HG02623 (cell line): ENCODE data around the gene RDH11.
"Not testable (repeated sequence)": the region's sequence is repeated elsewhere in the genome, so short reads cannot be mapped to it uniquely, and the experiment has no call there.

Source experiments
- ATAC-seq: cut with Tn5 transposase; IDR thresholded peaks from one replicate; pipeline ENCODE4 v1.9.1; 2021; ENCODE audit warnings: moderate library complexity; ENCODE audit not compliant: unreplicated experiment

Gene RDH11

DNA sequence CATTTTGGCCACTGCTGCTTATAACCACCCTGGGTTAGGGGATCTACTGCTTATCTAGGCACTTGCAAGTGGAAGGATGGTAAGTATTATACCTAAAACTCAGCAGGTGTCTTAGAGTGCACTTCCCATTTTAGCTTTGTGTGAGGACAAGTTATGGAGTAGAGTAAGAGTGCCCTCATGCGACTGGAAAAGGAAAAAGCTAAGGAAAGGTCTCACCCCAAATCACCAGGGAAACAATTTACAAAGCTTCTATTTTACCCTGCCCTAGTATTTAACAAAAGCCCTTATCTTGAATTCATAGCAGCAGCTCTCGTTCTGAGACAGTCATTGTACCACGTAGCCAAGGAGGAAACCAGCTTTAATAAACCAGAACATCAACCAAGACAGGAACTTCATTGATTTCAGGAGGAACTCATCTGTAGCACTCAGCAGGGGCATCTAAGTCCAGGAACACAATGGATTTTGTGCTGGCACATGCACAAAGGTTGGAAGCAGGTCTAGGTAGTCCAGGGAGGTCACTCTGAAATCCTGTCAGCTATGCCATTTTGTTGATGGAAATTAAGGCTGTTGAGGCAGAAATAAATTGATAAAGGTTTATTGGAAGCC is 9.0 kb upstream of the RDH11 start:
- ATAC-seq: no peak

DNA sequence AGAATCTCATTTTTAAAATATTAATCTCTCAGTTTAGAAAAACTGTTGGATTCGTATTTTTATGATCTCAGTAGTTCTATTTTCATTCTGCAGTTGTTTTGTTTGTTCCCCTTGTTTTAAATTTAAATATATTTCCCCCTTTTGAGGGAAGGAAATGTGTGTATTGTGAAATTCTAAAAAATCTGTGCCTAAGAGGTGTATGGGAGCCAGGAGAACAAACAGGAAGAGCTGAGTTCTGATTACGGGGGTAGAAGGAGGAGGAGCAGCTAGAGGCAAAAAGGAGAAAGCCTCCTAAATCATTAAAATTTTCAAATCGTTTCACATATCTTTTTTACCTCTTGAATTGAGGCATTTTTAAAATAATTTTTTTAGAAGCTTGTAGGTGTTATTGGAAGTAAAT is 8.4 kb upstream of the RDH11 start:
- no peak for ATAC-seq

DNA sequence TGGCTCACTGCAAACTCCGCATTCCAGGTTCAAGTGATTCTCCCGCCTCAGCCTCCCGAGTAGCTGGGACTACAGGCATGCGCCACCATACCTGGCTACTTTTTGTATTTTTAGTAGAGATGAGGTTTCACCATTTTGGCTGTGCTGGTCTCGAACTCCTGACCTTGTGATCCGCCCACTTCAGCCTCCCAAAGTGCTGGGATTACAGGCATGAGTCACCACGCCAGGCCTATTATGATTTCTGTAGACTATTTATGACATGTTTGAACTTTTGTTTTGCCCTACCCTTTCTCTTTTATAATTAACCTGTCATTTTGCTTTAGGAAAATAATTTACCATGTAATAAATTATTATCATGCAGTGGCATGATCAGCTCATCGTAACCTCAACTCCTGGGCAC is 5.9 kb upstream of the RDH11 start, which contains the start of gene RDH12:
TSS of gene RDH12 (plus strand) at position 395 of the 400 bp plus-strand sequence. CDS start 20,757 bp downstream, outside the sequence.
- not testable (repeated sequence) for ATAC-seq

DNA sequence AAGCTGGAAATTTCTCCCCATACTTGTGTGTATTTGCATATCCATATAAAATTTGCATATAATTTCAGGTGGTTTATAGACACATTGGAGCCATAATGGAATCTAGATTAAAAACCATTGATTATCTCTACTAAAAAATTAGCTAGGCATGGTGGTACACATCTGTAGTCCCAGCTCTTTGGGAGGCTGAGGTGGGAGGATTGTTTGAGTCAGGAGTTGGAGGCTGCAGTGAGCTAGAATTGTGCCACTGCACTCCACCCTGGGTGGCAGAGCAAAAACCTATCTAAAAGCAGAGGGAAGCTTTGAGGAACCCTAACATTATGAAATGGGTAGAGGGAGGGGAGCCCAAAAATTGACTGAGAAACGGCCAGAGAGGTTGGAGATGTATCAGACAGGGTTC is 2.6 kb upstream of the RDH11 start:
- ATAC-seq: no peak

DNA sequence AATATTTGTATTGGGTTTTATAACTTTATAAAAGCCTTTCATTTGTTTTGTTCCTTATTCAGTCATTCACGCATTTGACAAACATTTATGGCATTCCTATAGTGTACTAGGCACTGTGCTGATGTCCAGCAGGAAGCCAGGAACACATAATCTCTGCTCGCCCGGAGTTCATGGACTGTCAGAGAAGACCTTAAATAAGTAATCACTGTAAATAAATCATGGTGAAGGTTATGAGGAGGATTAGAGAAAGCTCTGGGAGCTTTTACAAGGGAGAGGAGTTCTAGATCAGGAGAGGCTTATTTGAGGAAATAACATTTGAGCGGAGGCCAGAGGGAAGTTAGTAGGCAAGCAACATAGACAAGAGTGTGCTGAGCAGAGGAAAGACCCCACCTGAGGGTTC is 1.4 kb upstream of the RDH11 start:
- ATAC-seq: no peak

DNA sequence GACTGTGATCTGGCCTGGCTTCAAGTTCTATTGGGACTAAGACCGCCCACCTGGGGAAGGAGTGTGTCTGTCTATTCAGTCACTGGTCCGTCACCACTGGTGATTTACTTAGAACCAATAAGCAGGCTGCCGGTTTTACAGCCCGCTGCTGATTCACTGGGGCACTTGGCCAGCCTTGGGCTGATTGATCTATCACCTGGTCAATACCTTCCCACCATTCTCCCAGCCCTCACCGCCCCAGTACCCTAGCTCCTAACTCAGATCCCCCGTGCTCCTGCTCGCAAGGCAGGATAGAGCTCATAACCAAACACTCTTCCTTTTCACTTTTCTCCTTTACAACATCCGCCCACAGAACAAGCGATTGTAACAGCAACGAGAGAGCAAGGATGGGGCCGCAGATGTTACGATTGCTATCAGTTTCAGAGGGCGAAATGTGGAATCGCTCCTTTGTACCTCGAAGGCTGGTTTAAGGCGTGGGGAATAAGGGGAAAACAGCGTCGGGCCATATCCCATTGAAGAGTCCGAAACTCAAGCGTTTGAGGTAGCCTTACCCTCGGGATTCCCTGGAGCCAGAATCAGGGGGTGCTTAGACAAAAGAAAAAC is 672 bp downstream of the RDH11 start:
- peak; percentile 81 for ATAC-seq

DNA sequence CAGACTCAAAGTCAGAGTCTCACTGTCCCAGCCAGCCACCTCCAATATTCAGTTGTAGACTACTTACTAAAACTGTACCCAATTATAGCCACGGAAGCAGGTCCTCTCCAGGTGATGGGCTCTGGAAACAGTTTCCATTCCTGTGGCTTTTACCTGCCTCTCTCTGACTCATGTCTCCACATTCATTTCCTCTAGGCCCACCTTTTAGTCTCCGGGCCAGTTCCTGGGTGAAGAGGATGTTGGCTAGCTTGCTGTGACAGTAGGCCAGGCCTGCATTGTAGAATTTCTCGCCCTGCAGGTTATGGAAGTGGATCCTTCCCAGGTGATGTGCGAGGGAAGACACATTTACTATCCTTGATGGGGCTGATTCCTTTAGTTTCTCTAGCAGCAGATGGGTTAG is 5.6 kb downstream of the RDH11 start:
- ATAC-seq: no peak

DNA sequence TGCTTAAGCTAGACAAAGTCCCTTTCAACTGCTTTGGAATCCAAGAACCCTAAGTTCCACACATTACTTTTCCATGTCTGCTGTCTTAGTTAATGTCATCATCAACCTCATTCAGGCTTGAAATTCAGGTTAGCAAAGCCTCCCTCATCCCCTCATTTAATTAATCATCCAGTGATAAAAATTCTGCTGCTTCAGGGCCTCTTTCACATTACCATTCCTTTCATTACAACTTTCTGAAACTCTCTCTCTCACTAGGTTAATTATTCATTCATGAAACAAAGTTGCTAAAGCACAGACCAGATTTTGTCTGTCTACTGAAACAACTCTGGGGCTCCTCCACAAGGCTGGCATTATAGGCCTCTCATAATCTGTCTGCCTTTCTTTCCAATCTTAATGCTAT is 11.7 kb downstream of the RDH11 start:
- ATAC-seq: no peak

DNA sequence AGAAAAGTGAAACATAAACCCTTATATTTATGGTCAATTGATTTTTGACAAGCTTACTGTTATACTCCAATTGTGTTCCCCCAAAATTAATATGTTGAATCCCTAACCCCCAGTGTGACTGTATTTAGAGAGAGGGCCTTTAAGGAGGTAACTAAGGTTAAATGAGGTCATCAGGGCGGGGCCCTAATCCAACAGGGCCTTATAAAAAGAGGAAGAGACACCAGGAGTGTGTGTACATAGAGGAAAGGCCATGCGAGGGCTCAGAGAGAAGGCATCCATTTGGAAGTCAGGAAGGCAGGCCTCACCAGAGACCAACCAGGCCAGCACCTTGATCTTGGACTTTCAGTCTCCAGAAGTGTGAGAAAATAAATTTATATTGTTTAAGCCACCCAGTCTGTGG is 14.6 kb downstream of the RDH11 start:
- no peak for ATAC-seq

DNA sequence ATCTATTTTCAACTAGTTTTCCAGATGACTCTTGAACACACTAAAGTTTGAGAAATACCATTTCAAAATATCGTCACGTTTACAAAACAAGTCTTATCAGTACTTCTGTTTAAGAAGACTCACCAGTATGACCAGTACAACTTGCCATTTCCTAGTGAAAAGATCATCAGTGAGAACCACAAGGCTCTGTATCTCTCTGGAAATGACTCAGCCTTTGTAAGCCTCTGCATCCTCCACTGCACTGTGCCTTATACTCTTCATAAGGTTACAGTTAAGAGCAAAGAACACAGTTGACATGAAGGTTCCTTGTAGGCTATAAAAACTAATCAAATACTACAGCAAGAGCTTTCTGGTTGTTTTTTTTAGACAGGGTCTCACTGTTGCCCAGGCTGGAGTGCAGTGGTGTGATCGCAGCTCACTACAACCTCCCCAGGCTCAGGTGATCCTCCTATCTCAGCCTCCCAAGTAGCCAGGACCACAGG is 15.4 kb downstream of the RDH11 start:
- ATAC-seq: peak; percentile 95

DNA sequence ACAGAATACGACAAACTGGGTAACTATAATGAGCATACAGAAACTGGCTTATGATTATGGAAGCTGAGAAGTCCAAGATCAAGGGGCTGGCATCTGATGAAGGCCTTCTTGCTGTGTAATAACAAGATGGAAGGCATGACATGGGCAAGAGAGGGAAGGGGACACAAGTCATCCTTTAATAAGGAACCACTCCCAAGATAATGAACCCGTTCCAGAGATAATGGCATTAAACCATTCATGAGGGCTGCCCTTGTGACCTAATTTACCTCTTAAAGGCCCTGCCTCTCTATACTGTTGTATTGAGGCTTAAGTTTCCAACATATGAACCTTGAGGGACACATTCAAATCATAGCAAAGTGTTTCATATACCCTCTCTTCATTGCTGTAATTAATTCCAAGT is 16.6 kb downstream of the RDH11 start:
- ATAC-seq: no peak

DNA sequence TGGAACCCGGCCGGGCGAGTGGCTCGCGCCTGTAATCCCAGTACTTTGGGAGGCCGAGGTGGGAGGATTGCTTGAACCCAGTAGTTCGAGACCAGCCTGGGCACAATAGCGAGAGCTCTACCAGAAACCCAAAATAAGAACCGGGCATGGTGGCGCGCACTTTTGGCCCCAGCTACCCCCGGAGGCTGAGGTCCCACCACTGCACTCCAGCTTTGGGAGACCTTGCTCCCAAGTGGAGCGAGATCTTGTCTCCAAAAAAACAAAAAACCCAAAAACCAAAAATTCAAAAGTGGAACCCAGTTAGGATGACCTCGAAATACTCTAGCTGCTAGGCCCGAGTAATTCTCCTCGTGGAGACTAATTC is 20.4 kb downstream of the RDH11 start:
- no peak for ATAC-seq

DNA sequence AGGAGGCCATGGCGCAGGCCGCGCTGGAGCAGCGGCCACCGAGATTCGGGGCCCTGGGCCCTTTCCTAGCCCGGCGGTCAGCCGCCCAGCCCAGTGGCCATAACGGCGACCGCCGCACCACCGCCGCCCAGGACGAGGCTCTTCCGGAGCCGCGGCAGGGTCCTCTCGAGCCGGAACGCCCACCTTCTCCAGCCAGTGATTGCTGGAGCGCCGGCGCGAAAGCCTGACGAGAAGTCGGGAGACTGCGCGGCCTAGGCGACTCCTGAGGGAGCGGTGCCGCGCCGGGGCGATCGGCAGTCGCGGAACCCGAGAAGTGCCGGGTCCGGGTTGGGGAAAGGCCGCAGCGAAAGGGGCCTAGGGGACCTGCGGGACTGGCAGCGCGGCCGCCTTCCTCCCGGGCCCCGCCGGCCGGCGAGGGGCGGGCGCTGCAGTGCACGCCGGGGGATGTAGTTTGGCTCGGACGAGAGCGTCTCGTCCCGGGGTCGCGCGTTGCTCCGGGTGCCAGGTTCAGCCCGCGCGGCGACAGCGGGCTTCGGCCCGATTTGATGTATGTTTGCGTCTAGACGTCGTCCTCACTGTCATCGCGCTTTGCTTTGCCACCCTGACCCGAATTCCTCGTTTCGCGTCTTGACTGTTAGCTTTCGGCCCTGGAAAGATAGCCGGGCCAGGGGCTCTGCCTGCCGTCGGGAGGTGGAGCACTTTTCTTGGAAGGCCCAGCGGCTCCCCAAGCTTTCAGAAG is 20.9 kb downstream of the RDH11 start, which contains the start of gene VTI1B:
TSS of gene VTI1B (minus strand) at position 153 of the 739 bp plus-strand sequence. CDS start at position 10, 143 bp downstream.
- ATAC-seq: peak; percentile 89

DNA sequence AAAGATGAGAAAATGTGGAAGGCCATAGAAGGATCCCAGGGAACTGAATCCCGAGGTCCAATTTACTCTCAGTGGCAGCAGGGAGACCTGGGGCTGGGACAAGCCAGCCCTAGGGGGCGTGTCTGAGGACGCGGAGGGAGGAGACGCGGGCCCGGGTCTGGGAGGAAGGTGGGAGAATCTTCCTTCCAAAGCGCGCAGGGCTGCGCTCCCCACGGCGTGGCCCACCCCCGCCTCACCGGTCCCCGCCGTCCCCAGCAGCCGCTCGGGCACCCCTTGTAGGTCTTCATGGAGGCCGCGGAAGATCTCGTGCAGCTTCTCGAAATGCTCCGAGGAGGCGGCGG is 21.5 kb downstream of the RDH11 start:
- ATAC-seq: peak; percentile 35

DNA sequence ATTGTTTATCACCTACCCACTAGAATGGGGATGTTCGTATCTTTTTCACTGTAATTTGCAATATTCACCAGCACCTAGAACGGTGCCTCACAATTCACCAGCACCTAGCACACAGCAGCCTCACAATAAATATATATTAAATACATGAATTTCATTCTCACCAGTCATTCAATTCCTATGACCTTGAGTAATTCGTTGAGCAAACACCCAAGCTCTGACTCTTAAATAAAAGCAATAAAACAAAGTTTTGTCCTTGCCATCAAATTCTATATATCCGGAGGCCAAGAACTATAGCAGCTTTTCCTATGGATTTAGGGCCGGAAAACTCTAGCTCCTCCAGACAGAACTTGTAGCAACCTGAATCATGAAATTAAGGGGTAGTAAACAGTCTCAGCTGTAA is 22.1 kb downstream of the RDH11 start:
- ATAC-seq: no peak

DNA sequence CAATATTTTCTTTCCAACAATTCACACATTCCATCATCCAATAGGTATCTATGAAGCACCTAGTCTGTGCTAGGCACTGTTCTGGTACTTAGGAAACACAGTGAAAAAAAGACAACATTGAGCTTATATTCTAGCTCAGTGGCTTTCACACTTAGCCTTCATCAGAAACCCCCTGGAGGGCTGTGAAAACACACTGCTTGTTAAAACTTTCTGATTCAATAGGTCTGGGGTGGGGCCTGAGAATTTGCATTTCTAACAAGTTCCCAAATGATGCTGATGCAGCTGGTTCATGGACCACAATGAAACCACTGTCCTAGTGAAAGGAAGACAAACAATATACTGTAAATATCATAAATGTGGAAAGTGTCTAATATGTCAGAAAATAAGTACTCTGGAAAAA is 27.0 kb downstream of the RDH11 start:
- ATAC-seq: no peak

DNA sequence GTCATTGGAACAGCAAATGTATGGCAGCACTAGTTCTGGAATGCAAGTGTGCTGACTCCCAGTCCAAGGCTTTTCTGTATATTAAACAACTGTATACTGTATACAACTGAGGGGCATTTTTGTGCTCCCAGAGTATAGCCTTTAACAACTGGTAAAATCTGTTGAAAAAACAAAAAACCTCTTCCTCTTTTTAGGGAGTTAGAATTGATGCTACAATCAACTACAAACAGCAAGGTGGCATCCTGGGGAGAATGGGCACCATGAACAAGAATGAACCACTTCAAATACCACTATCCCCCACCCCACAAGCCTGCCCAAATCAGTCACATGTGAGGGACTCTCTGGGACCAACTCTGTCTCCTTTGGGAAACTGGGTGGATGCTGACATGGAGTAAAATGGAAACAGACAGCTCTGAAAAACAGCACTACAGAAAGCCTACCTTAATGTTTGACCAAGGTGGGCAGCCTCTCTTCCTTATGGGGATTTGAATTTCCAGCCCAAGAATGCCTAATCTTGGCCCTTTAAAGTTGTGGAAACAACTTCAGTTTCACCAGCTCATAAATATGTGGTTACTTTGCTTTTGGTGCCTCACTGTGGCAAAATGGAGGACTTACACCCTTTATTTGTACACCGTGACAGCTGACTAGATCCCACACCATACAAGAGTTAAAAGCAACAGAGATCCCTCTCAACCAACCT is 28.7 kb downstream of the RDH11 start:
- no peak for ATAC-seq

DNA sequence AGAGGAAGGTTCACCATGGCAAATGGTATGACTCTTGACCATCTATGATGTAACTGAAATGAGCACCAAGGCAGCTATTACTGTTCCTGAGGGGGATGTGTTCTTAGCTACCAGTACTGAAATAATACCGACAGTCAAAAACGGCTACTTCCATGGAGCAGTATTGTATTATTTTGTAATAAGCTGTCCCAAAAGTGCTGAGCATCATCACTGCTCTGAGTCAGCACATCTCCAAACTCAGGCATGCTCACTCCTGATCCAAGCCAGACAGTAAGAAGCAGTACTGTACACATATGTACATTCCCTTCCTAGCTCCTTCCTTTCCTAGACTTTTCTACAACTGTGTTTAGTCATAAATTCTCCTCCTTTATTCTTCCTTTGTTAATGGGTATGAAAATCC is 29.7 kb downstream of the RDH11 start:
- ATAC-seq: no peak

DNA sequence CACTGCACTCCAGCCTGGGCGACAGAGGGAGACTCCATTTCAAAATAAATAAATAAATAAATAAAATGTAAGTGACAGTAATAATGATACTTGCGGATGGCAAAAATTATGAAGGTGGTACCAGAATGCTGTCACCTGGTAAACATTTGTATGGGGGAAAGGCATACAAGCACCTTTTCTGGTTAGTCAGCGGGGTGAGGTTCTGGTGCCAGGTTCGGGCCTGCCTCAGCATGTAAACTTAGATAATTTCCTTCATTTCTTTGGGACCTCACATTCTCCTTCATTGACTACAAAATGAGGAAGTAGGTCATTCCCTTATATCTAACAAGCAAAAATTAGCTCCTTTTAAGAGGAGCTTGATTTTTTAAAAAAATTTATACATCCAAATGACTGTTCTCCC is 31.9 kb downstream of the RDH11 start:
- ATAC-seq: no peak

DNA sequence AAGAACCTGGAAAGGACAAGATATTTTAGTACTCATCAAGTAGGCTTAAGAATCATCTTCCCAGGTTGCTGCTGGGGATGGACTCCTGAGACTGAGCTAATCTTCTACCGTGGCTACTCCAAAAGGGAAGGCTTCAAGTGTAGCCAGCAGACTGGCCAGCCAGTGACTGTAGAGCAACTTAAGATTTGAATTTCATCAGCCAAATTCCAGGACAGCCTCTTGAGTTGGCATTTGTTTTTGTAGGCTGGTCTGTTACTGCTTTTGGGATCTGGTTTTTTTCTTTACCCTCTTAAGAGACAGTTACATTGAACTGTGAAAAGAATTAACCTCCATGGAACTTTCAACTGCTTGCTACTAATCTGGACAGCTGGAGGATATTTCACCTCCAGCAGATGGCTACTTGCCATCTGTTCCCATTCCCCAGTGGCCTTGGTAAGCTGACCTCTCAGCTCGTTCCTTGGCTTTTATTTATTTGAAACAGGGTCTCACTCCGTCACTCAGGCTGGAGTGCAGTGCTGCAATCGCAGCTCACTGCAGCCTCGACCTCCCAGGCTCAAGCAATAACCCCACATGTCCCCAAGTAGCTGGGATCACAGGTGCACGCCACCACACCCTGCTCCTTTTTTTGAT is 41.8 kb downstream of the RDH11 start:
- no peak for ATAC-seq

DNA sequence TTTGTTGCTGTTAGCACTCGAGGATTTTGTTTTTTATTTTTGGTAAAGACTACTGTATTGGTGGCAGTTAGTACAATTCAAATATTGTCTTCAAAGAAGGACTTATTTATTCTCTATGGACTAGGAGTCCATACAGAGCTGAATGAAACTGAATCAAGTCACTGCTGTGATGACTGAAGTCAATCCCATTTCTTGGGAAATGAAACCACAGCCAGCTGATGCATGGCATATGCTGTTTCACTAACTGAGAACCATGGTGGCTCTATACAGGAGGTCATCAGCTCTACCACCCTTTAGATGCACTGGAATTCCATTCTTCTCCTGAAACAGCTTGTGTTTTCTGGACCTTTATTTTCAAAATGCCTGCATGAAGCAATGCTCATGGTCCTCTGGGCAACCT is 43.4 kb downstream of the RDH11 start:
- ATAC-seq: no peak
